HEK293T (cell line): ENCODE data around the gene ONECUT1.
"Not testable (repeated sequence)": the region's sequence is repeated elsewhere in the genome, so short reads cannot be mapped to it uniquely, and the experiment has no call there.

ENCODE experiments used
- ARNT ChIP-seq: fragments of 450-650 bp; IDR thresholded peaks from 2 replicates; pipeline ENCODE4 v1.6.1; 2017; ENCODE audit warnings: mild to moderate bottlenecking
- BHLHE40 ChIP-seq: fragments of 450-650 bp; IDR thresholded peaks from 2 replicates; pipeline ENCODE4 v1.6.1; 2016; ENCODE audit warnings: mild to moderate bottlenecking, moderate library complexity, borderline replicate concordance
- ELF4 ChIP-seq: fragments of 450-650 bp; IDR thresholded peaks from 2 replicates; pipeline ENCODE4 v1.6.1; 2017; ENCODE audit warnings: antibody characterized with exemption
- NFRKB ChIP-seq: fragments of 450-650 bp; IDR thresholded peaks from 2 replicates; pipeline ENCODE4 v1.6.1; 2016; ENCODE audit warnings: mild to moderate bottlenecking, moderate library complexity
- SP1 ChIP-seq: fragments of 450-650 bp; IDR thresholded peaks from 2 replicates; pipeline ENCODE4 v1.6.1; 2017
- TF ChIP-seq, protein P1 (sequence below): fragments of 450-650 bp; IDR thresholded peaks from 2 replicates; pipeline ENCODE4 v1.6.1; 2016

DNA sequence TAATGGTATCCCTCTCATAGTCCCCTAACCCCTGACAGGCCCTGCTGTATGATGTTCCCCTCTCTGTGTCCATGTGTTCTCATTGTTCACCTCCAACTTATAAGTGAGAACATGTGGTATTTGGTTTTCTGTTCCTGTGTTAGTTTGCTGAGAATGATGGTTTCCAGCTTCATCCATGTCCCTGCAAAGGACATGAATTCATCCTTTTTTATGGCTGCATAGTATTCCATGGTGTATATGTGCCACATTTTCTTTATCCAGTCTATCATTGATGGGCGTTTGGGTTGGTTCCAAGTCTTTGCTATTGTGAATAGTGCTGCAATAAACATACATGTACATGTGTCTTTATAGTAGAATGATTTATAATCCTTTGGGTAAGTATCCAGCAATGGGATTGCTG is 25.8 kb upstream of the ONECUT1 start:
- not testable (repeated sequence) for TF ChIP-seq SP1, ARNT, BHLHE40, NFRKB, ELF4
- TF ChIP-seq, protein P1, sequence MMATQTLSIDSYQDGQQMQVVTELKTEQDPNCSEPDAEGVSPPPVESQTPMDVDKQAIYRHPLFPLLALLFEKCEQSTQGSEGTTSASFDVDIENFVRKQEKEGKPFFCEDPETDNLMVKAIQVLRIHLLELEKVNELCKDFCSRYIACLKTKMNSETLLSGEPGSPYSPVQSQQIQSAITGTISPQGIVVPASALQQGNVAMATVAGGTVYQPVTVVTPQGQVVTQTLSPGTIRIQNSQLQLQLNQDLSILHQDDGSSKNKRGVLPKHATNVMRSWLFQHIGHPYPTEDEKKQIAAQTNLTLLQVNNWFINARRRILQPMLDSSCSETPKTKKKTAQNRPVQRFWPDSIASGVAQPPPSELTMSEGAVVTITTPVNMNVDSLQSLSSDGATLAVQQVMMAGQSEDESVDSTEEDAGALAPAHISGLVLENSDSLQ = not testable (repeated sequence)
